A549 (cell line): ENCODE measurements around the gene KAT2A. TPM values are rescaled to one million over a fixed set of nuclear protein-coding genes. Genes with fewer than 3 reads are reported as not detected.

Source experiments
- polyA plus RNA-seq, 4 experiments: library from polyadenylated mRNA; depleted of rRNA in 3 of 4; stranded (reverse); fragments of >200 nt; fragmentation: RNase III in 1 of 4; extraction: RNeasy Plus Mini Kit Qiagen cat#74134 plus additional on column Dnase treatment in 1 of 4; gene quantifications; 2 replicates in 3 of 4; 3 replicates in 1 of 4; pipeline ENCODE4 v1.2.3, GENCODE V29; 2011 to 2017

Gene KAT2A
- polyA plus RNA-seq, 2 of the 4 experiments (the other 2 are of a cell fraction): 42.2 to 68.1 TPM

Other genes with a start within 250 kb of the KAT2A start
- gene ACLY, start 202.4 kb downstream of the KAT2A start, polyA plus RNA-seq (2011; rRNA removed): 367 and 376 TPM in 2 replicates
- 337 to 355 TPM (median 344 TPM) in 3 replicates for gene ACLY, start 202.4 kb downstream of the KAT2A start, polyA plus RNA-seq (2017; fragmentation: RNase III; extraction: RNeasy Plus Mini Kit Qiagen cat#74134 plus additional on column Dnase treatment)
- 2.0 and 2.3 TPM in 2 replicates for gene ODAD4, start 190.8 kb downstream of the KAT2A start, polyA plus RNA-seq (2011; rRNA removed)
- gene ODAD4, start 190.8 kb downstream of the KAT2A start, polyA plus RNA-seq (2017; fragmentation: RNase III; extraction: RNeasy Plus Mini Kit Qiagen cat#74134 plus additional on column Dnase treatment): 2.2 to 2.5 TPM (median 2.3 TPM) in 3 replicates
- gene CNP, start 154.6 kb downstream of the KAT2A start, polyA plus RNA-seq (2011; rRNA removed): 38.6 and 49.8 TPM in 2 replicates
- gene CNP, start 154.6 kb downstream of the KAT2A start, polyA plus RNA-seq (2017; fragmentation: RNase III; extraction: RNeasy Plus Mini Kit Qiagen cat#74134 plus additional on column Dnase treatment): 113 to 118 TPM (median 116 TPM) in 3 replicates
- 95.3 and 116 TPM in 2 replicates for gene DNAJC7, start 103.9 kb downstream of the KAT2A start, polyA plus RNA-seq (2011; rRNA removed)
- gene DNAJC7, start 103.9 kb downstream of the KAT2A start, polyA plus RNA-seq (2017; fragmentation: RNase III; extraction: RNeasy Plus Mini Kit Qiagen cat#74134 plus additional on column Dnase treatment): 140 to 161 TPM (median 148 TPM) in 3 replicates
- 52.2 and 54.3 TPM in 2 replicates for gene NKIRAS2, start 101.3 kb downstream of the KAT2A start, polyA plus RNA-seq (2011; rRNA removed)
- gene NKIRAS2, start 101.3 kb downstream of the KAT2A start, polyA plus RNA-seq (2017; fragmentation: RNase III; extraction: RNeasy Plus Mini Kit Qiagen cat#74134 plus additional on column Dnase treatment): 44.1 to 48.0 TPM (median 45.2 TPM) in 3 replicates
- 1.0 and 1.4 TPM in 2 replicates for gene C17orf113, start 70.8 kb downstream of the KAT2A start, polyA plus RNA-seq (2011; rRNA removed)
- 0.55 to 0.80 TPM (median 0.67 TPM) in 3 replicates for gene C17orf113, start 70.8 kb downstream of the KAT2A start, polyA plus RNA-seq (2017; fragmentation: RNase III; extraction: RNeasy Plus Mini Kit Qiagen cat#74134 plus additional on column Dnase treatment)
- gene ZNF385C, start 22.9 kb downstream of the KAT2A start, polyA plus RNA-seq (2011; rRNA removed): 0.61 and 0.86 TPM in 2 replicates
- 0.12 to 0.16 TPM (median 0.13 TPM) in 3 replicates for gene ZNF385C, start 22.9 kb downstream of the KAT2A start, polyA plus RNA-seq (2017; fragmentation: RNase III; extraction: RNeasy Plus Mini Kit Qiagen cat#74134 plus additional on column Dnase treatment)
- 0.59 and 0.70 TPM in 2 replicates for gene DHX58, start 8.7 kb downstream of the KAT2A start, polyA plus RNA-seq (2011; rRNA removed)
- gene DHX58, start 8.7 kb downstream of the KAT2A start, polyA plus RNA-seq (2017; fragmentation: RNase III; extraction: RNeasy Plus Mini Kit Qiagen cat#74134 plus additional on column Dnase treatment): 0.26 to 0.37 TPM (median 0.37 TPM) in 3 replicates
- 0.04 TPM in 1 of 2 replicates, not detected in the other for gene HSPB9, start 1.4 kb upstream of the KAT2A start, polyA plus RNA-seq (2011; rRNA removed)
- gene HSPB9, start 1.4 kb upstream of the KAT2A start, polyA plus RNA-seq (2017; fragmentation: RNase III; extraction: RNeasy Plus Mini Kit Qiagen cat#74134 plus additional on column Dnase treatment): not detected in 3 replicates
- gene RAB5C, start 33.6 kb upstream of the KAT2A start, polyA plus RNA-seq (2011; rRNA removed): 171 and 179 TPM in 2 replicates
- 217 to 229 TPM (median 222 TPM) in 3 replicates for gene RAB5C, start 33.6 kb upstream of the KAT2A start, polyA plus RNA-seq (2017; fragmentation: RNase III; extraction: RNeasy Plus Mini Kit Qiagen cat#74134 plus additional on column Dnase treatment)
- 0.24 and 0.25 TPM in 2 replicates for gene KCNH4, start 59.8 kb upstream of the KAT2A start, polyA plus RNA-seq (2011; rRNA removed)
- gene KCNH4, start 59.8 kb upstream of the KAT2A start, polyA plus RNA-seq (2017; fragmentation: RNase III; extraction: RNeasy Plus Mini Kit Qiagen cat#74134 plus additional on column Dnase treatment): 0.37 to 0.40 TPM (median 0.39 TPM) in 3 replicates
- not detected in 2 replicates for gene HCRT, start 64.1 kb upstream of the KAT2A start, polyA plus RNA-seq (2011; rRNA removed)
- 0.18 TPM in 1 of 3 replicates, not detected in the others for gene HCRT, start 64.1 kb upstream of the KAT2A start, polyA plus RNA-seq (2017; fragmentation: RNase III; extraction: RNeasy Plus Mini Kit Qiagen cat#74134 plus additional on column Dnase treatment)
- gene GHDC, start 73.1 kb upstream of the KAT2A start, polyA plus RNA-seq (2011; rRNA removed): 12.3 and 14.2 TPM in 2 replicates
- gene GHDC, start 73.1 kb upstream of the KAT2A start, polyA plus RNA-seq (2017; fragmentation: RNase III; extraction: RNeasy Plus Mini Kit Qiagen cat#74134 plus additional on column Dnase treatment): 19.4 to 25.7 TPM (median 23.4 TPM) in 3 replicates
- 37.6 and 51.7 TPM in 2 replicates for gene STAT5B, start 155.0 kb upstream of the KAT2A start, polyA plus RNA-seq (2011; rRNA removed)
- gene STAT5B, start 155.0 kb upstream of the KAT2A start, polyA plus RNA-seq (2017; fragmentation: RNase III; extraction: RNeasy Plus Mini Kit Qiagen cat#74134 plus additional on column Dnase treatment): 29.4 to 33.1 TPM (median 31.2 TPM) in 3 replicates
- 2.2 and 3.1 TPM in 2 replicates for gene STAT5A, start 167.1 kb upstream of the KAT2A start, polyA plus RNA-seq (2011; rRNA removed)
- 3.9 to 4.4 TPM (median 4.0 TPM) in 3 replicates for gene STAT5A, start 167.1 kb upstream of the KAT2A start, polyA plus RNA-seq (2017; fragmentation: RNase III; extraction: RNeasy Plus Mini Kit Qiagen cat#74134 plus additional on column Dnase treatment)